GM18505 (cell line): ENCODE measurements around the gene ZNF438.

Source experiments
- ATAC-seq: cut with Tn5 transposase; IDR thresholded peaks from one replicate; pipeline ENCODE4 v1.9.1; 2021; ENCODE audit not compliant: unreplicated experiment
- POLR2A ChIP-seq: IDR thresholded peaks from 4 replicates; pipeline ENCODE4 v1.6.1; 2011; ENCODE audit warnings: borderline replicate concordance; ENCODE audit not compliant: insufficient read depth, insufficient read length; ENCODE audit errors: extremely low read depth

ZNF438 gene, protein sequence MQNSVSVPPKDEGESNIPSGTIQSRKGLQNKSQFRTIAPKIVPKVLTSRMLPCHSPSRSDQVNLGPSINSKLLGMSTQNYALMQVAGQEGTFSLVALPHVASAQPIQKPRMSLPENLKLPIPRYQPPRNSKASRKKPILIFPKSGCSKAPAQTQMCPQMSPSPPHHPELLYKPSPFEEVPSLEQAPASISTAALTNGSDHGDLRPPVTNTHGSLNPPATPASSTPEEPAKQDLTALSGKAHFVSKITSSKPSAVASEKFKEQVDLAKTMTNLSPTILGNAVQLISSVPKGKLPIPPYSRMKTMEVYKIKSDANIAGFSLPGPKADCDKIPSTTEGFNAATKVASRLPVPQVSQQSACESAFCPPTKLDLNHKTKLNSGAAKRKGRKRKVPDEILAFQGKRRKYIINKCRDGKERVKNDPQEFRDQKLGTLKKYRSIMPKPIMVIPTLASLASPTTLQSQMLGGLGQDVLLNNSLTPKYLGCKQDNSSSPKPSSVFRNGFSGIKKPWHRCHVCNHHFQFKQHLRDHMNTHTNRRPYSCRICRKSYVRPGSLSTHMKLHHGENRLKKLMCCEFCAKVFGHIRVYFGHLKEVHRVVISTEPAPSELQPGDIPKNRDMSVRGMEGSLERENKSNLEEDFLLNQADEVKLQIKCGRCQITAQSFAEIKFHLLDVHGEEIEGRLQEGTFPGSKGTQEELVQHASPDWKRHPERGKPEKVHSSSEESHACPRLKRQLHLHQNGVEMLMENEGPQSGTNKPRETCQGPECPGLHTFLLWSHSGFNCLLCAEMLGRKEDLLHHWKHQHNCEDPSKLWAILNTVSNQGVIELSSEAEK

DNA sequence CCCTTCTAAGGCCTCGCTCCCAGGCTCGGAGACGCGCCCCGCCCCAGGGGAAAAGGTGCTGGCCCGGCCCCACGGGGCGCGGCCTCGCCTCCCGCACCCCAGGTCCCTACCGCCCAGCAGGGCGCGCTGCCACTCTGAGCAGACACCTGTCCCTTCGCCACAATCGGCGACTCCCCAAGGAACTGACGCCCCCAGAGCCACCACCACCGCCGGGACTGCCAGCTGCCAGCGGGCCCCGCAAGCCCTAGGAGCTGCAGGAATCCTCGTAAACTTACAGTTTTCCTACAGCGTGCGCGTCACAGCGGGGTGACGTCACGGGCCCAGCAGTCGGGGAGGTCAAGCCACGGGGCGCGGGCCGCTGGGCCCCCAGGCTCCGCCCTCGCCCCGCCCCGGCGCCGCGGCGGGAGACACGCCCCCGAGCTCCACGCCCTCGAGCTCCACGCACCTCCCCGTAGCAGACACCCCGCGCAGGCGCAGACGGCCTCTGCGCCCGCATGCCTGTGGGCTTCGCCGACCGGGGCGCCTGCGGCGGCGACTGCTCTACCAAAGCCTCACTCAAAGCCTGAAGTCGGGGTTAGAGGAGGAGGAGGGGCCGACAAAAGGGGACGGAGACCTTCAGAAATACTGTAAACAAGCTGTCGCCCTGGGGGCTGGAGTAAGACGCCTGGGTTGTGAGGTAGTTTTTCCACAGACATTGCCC, at the start of gene ZNF438:
ZNF438 (minus strand) TSS at position 308 of the 700 bp plus-strand sequence. CDS start 154,831 bp downstream, outside the sequence.
- TF ChIP-seq POLR2A, result peak; percentile 56

DNA sequence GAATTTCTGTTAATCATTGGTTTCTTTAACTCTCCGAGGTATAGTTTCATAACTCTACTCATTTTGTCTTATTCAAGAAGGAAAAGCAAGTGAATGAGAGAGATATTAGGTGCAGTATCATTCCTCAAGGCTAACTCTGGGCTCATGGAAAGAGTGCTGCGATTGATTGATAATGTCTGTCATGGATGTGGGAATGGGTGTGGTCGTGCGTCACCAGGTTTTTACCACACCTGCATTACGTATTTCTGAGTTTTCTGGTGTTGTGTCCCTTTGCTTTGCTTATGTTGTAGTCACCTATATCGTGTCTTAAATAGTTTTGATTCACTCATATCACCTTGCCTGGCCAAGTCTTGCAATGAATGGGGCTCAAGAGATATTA, 44.9 kb upstream of the ZNF438 start:
- ATAC-seq, result no peak
- no peak for TF ChIP-seq POLR2A

More for the DNA sequence above, at the start of gene ZNF438:
- peak; percentile 81 for ATAC-seq

DNA sequence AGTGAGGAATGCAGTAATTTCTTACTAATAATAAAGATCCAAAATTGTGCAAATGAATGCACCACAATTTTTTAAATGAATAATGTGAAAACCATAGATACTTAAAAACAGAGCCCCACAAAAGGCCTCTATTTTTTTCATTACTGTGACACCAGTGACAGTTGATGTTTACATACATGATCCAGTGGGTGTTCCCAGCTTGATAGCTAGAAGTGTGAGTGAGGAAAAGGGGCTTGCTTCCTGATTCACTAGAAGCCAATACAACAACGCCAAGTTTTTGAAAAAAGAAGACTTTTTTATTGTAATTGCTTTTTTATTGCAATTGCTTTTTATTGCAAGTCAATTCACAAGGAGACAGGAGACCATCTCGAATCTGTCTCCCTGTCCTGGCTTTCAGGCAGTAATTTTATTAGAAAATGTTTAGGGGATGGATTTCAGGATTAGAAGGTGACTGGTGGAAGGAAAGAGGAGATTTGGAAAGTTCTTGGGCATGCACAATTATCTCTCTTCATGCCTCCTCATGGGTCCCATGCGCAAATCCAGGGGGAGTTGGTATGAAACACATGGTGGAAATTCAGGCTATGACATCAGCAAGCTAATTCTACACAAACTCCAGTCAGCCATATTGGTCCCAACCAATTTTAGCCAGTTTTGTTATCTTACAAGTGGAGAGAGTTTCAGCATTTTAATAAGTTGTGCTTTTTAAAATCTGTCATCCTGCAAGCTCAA, 44.4 kb upstream of the ZNF438 start:
- no peak for TF ChIP-seq POLR2A
- no peak for ATAC-seq

DNA sequence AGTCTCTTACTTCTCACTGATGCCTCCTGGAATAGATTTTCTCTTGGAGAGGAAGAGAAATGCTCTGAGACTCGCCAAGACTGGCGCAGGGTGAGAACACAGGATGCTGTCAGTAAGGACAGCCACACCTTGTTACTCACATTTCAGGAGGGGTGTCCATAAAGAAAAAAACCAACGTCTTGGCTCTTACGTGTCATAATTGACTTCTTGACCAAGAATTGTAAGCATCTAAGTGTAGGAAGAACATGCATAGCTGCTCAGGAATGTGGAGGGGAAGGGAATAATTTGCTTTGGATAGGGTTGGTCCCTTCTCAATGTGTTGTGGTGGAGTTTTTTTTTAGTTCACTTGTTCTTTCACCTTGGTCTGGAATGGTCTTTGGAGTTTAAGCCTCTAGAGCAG, 43.8 kb upstream of the ZNF438 start:
- no peak for ATAC-seq
- TF ChIP-seq POLR2A, result no peak

DNA sequence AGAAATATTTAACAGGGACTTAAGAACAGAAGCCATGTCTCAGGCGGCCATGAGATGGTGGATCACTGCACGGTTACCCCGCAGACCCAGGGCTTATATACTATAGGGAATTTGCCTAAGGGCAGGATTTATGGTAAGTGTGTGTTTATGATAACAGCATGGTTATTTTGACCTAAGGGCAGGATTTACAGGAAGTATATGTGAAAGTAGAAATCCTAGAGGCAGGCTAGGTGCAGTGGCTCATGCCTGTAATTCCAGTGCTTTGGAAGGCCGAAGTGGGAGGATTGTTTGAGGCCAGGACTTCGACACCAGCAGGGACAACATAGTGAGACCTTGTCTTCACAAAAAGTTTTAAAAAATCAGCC, 43.0 kb upstream of the ZNF438 start:
- TF ChIP-seq POLR2A, result no peak
- ATAC-seq, result no peak

DNA sequence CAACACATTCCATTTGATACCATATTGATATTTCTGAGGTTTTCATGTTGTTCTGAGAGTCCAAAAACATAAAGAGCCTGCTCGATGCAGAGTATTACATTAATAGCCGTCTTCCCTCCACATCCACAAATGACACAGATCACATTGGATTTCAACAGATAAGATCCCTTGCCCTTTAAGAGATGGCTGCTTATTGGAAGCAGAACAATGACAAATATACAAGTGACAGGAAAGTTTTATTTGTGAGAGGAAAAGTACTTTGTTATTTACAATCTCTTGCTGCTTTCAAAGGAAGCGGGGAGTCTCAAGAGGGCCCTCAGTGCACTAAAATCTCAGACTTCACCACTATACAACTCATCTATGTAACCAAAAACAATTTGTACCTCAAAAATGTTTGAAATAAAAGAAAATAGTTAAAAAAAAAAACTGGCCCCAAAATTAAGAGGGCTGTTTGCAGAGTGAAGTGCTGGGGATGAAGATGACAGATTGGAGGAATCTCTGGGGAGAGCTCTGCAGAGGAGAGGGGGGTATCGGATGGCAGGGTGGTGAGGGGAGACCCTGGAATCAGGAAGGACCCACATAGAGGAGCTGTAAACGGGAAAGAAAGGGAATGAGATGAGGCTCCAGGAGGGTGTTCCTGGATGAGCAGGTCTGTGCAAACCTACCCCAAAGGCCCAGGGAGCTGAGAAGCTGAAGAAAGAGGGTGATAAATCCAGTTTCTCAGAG, 42.5 kb upstream of the ZNF438 start:
- no peak for TF ChIP-seq POLR2A
- ATAC-seq, result no peak

DNA sequence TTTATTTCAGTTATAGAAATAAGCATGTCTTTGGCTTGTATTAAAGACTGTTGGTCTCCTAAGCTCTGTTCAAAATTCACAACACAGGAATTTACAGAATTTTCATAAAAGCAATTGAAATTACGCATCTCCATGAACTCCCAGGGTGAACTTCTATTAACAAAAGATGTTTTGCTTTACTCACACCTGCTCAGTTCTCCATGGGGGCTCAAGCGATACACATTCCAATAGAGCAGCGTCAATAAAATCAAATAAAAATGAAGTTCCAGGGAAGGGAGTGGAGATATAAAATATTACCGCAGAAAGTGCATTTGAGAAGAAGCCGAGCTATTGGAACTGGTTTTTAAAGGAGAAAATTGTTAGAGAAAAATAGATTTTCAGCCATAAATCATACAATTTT, 41.5 kb upstream of the ZNF438 start:
- TF ChIP-seq POLR2A, result no peak
- ATAC-seq, result no peak

DNA sequence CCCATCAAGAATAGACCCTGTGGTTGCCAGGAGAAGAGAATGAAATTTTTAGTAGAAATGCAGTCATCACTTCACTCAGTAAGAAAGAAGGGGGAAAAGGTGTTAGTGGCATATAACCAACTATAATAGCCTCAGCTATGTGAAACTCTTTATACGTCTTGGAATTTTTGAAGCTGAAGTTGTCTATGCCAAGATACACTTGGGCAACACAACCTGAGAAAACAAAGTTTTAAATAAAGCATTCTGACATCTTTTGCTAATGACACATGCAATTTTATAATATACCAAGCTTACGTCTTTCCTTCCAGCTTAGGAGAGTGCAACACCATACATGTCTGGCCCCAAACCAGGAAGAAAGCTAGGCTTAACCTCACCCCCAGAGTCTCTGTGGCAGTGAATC, 40.8 kb upstream of the ZNF438 start:
- no peak for TF ChIP-seq POLR2A
- ATAC-seq, result no peak

DNA sequence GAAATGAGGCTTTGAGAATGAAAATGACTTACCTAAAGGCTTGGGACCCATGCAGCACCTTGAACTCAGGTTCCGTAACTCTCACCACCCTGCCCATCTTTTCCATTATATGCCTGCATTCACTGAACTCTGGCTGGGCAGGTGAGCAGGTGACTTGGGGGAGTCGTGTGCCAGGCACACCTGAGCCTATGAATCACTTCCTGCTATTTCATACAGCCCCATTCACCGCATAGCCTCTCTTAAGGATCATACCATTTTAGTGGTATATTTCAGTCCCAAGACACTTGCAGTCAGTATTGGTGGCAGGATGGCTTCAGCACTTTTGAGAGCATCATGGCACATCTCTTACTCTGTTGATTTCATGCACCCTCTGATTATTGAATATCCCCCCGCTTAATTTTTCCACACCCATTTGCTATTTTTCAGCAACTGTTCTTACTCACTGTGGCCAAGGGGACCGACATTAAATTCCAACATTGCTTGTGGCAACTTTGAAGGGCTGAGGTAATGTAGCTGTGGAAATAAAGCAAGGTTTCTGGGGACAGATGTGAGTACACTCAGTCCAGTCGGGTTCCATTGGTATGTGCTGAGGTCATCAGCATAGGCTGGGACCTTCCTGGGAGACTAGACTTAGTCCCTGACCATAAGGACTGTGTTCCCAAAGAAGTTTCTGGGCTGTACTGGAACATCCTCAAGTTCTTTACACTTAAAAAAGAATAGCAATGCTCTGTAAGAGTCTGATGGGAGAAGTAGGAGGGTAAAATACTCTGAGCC, 39.8 kb upstream of the ZNF438 start:
- TF ChIP-seq POLR2A, result no peak
- no peak for ATAC-seq

DNA sequence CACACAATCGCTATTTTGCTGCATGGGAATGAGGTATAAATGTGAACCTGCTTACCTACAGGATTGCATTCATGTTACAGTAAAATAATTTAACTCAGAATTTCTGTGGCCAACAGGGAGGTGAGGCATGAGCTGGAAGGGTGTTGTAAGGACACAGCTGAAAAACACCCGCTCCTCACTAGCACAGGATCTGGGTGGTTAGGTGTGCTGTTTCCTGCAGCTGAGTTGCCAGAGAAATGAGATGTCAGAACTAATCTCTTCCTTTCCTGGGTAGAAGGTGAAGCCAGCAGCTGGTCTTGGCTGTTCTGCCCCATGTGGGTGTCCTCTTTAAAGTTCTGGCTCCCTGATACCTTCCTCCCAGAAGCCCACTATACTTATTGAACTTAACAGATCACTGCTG, 39.0 kb upstream of the ZNF438 start:
- no peak for TF ChIP-seq POLR2A
- no peak for ATAC-seq

DNA sequence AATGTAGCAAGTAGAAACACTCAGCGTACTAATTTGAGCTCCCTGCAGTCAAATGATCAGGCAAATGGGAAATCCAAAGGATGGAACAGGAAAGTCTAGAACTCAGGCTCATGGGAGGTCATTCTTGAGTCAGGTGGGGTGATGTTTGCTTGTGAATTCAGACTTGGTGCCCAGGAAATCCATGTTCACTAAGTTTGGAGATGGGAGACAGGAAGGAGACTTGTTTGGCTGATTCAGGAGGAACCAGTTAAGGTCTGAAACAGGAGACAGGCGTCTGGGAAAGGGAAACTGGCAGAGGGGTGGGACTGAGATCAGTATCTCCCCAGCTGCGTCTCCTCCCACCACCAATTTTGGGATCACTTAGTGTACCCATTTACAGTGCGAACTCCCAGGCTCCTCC, 38.4 kb upstream of the ZNF438 start:
- no peak for ATAC-seq
- TF ChIP-seq POLR2A, result no peak

DNA sequence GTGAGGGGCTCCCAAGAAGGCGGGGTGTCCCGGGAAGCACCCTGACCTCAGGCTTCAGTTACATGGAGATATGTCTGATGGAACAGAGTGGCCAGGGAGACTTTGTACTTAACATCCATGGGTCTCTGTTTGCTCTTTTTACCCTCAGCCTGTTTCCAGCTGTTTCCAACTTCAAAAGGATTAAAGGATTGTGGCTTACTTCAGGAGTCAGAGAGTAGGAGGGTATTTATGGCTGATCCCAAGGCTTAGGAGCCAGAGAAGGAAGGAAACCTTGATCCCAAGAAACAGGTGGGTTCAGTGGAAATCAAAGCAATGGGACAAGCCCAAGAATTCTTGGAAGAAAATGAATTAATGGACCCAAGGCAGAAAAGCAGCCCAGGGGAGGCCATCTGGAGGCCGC, 37.7 kb upstream of the ZNF438 start:
- no peak for ATAC-seq
- no peak for TF ChIP-seq POLR2A
